GM18498 (cell line): ENCODE results near the gene ARL8A.

ENCODE experiments used
- ATAC-seq: cut with Tn5 transposase; IDR thresholded peaks from one replicate; pipeline ENCODE4 v1.9.1; 2021; ENCODE audit warnings: mild to moderate bottlenecking, moderate library complexity; ENCODE audit not compliant: unreplicated experiment

Gene ARL8A

GRCh38 chr1:202085682-202086373, 58.7 kb downstream of the ARL8A start:
- no peak for ATAC-seq

- ATAC-seq = no peak
Observed at GRCh38 chr1:202084791-202085681, 59.5 kb downstream of the ARL8A start.
